Hematopoietic multipotent progenitor cell treated with erythropoietin and hydrocortisone succinate and interleukin-3 and kit ligand, for 15 days (in vitro differentiated cells): ENCODE data around the gene KNSTRN.

ENCODE experiments used
- DNase-seq: peaks from one replicate; pipeline ENCODE4 v3.0.0-alpha.2; 2015; ENCODE audit warnings: low spot score

The KNSTRN gene

DNA sequence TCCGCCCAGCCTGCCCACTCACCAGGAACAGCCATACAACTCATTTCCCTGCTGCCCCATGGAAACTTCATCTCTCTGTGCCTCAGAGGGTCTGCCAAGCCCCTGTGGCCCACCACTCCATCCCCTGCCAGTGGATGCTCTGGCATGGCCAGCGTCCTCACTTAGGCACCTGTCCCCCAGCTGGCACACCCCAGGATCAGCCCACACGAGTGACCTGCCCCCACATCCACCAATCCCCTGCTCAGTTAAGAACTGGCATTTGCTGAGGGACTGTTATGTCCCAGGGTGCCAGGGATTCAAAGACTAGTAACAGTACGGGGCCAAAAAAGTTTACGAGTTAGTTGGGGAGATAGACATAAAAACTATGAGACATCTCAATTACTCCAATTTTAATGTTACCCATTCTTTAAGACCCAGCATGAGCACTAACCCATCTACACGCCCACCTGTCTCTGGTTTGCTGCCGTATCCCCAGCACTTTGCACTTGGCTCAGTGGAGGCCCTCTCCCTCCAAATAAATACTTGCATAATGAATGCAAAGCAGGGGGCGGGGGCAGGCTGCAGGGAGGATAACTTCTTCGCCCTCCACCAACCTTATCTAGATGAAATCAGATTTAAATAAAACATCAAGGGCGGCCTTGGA, 46.7 kb downstream of the KNSTRN start:
- DNase-seq: no peak

DNA sequence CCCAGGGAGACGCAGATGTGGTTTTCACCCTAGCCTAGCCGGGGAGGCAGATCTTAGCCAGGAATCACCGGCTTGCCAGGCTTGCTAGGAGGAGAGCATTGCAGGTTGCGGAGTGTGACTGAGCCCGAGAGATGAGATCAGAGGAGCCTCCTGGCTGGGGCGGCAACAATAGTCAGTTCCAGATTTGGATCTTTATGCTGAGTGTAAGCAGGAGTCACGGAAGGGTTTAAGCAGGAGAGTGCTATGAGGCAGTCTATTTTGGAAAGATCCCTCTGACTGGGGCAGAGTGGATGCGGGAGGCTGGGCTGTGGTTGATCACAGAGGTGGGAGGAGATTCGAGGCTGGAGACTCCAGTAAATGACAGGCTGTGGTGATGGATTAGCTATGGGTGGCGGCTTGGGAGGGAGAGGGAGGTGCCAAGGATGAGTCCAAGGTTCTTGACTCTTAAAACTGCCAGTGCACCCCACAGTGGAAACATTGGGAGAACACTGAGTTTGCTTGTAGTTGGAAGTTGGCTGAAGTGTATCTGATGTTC, 47.8 kb downstream of the KNSTRN start:
- DNase-seq: no peak

DNA sequence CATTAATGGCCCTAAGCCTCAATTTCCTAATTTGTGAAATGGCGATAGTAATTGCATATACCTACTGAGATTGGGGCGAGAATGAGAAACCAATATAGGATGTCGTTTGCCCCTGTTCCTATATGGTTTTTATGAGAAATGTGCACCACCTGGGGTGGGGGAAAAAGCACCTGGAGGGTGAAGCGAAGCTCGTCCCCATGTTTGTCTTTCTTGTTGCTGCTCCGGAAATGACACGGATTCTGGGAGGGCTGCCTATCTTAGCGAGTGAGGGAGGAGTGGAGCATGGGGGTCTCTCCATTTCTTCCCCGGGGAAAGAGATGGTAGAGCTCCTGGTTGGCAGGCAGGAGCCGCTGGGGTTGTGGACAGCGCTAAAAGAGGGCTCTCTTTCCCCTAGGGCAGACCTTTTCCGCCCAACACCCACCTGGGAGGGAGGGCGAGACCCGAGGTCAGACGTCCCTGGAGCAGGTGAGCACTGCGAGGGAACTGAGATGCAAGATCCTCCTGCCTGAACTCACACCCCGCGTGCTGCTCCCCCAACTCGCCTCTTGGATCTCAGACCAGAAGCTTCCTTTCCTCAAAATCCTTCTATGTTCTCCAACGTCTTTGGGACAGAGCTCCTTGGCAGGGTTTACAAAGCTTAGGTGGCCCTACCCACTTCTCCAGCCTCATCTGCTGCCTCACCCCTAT, 52.6 kb downstream of the KNSTRN start:
- DNase-seq: no peak

DNA sequence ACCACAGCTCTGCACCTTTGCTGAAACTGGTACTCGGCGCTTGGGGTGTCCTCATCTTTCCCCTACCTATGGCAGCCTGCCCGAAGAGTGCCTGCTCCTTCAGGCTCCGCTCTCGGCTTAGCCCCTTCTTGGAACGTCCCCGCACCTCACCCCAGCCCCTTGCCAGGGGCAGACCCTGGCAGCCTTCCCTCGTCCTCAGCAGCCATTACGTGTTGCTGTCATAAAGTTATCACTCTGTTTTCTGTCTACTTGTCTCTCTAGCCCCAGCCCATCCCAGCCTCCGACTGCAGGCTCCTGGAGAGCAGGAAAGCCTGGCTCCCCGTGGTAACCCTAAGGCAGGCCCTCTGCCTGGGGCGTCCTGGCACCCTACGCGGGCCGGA, 53.2 kb downstream of the KNSTRN start:
- DNase-seq: no peak

DNA sequence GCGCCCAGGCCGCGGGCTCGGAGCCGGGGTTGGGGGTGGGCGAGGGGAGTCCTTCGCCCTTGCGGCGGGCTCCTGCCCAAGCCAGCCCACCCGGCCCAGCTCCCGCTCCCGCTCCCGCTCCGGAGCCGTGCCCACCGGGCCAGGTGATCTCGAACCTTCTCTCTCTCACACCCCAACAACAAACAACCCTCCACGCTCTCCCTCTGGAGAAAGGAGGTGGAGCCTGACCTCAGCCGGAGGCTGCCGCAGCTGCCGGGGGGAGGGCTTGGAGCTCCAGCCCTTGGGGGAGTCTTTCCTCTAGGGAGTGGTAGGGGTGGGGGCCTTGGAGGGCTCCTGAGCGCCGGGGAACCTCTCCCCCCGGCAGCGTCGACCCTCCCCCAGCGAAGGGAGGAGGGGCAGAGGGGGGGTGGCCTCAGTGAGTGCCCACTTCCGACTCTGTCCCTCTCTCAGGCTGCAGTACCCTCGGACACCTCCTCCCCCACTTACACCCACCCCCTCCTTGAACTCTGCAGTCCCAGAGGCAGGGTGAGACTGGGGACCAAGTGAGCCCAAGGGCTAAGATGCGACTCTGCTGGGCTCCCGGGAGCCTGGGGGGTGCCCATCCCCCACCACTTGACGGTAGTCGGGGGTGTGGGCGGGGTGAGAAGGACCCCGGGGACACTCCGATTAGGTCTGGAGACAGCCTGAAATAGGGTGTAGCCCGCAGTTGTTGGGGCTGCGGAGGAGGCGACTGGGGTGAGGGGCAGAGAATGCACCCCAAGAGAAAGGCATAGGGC, 53.8 kb downstream of the KNSTRN start:
- DNase-seq: no peak

DNA sequence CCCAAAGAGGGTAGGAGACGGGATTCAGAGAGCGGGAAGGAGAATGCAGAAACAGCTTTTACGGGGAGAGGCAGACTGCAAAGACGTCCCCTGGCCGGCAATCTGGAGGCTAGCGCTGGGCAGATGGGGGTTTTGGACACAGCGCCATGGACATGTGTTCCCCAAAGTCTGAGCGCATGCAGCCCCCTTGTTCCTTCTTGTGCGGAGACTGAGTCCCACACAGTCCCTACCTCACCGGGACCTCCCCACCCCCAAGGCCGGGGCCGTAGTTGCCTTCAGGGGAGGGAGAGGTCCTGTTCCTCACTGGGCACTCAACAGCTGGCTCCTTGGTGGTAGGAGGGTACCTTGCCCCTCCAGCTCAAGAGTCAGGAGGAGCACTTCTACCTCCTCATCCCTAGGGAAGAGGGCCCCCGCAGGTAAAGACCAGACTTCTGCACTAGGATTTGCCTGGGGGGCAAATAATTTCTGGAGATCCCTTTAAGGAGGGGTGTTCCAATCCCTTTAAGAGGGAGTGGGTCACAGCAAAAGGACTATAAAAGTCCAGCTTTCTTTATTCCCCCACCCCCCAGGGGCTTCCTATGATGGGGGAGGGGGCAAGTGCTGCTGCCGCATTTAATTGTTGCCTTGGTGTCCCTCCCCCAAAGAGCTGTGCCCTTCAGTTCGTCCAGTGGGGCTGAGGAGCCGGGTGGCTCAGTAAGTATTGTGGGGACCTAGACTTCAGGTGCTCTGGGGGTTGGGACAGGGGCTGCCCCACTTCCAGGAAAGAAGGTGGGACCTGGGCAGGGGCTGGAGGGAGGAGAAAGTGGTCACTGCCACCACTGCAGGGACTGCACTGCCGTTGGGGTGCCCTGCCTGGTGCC, 54.6 kb downstream of the KNSTRN start:
- DNase-seq: no peak

DNA sequence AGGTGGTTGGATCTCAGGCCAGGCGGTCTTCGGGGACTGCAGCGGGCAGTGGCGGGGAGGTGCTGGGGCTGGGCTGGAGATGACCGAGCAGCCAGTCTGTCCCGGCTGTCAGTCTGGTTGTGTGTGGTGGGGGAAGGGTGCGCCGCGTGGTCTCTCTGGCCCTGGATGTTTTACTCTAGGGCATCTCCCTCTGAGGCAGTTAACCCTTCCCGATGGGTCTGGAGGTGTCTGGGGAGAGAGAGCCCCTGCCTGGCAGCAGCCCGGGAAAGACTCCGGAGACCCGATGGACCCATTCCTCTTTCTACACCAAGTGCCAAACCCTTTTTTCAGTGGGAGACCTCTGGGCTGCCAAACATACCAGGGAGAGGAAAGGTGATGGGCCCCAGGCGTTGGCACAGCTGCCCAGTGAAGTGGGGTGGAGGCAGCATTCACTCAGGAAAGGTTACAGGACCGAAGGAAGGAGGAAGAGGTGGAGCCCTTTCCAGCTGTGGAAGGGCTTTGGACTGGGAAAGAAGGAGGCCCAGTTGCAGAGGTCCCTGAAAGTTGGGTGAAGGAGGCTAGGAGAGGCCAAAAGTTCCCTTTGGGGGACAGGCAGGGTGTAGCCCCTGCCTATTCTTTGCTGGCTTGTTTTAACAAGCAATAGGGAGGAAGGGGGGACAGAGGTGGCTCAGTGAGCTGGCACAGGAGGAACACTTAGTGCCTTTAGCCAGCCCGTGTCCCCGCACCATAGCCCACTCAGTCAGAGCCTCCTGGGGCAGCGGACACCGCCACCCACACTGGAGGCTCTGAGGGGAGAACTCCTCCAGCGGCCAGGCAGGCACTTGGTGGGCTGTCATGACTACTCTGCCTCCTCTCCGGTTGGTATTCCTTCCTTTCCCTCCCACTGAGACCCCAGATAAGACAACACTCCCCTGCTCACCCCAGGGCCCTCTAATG, 55.5 kb downstream of the KNSTRN start:
- DNase-seq: no peak

DNA sequence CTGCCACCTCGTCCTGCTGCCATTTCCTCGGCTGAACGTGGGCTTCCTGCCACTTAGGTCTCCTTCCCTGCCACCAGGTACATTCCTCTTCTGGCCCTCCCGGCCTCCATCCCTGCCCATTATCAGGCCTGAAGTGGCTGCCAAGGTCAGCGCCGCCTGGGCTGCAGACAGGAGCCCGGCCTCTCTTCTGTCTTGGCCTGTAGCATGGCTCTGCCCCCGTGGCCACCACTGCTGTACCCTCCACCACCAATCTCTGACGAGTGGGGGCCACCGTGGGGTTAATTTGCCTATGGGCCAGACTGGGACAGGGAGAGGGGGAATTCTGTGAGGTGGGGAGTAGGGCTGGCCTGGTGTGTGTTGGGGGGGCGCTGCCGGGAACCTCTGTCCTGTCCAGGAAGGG, 56.2 kb downstream of the KNSTRN start:
- no peak for DNase-seq

DNA sequence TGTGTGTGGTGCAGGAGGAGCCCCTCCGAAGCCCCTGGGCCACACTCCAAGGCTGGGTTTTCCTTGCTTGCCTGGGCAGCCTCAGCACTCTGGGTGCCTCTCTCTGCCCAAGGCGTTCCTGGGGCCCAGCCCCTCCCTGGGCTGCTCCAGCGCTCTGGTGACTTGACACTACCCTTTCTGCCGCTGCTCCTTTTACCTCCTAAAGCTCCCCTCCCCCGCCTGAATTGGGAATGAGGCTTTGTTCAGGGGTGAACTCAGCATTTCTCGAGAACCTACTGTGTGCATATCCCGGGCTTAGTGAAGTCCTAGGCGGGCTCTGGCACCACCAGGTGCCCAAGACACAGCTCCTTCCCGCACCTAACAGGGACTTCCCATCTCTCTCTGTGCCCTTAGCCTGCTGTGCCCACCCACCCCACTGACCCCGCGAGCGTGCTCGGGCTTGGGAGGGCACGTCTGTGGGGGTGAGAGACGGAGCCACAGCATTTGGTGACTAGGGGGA, 57.0 kb downstream of the KNSTRN start:
- DNase-seq: no peak

DNA sequence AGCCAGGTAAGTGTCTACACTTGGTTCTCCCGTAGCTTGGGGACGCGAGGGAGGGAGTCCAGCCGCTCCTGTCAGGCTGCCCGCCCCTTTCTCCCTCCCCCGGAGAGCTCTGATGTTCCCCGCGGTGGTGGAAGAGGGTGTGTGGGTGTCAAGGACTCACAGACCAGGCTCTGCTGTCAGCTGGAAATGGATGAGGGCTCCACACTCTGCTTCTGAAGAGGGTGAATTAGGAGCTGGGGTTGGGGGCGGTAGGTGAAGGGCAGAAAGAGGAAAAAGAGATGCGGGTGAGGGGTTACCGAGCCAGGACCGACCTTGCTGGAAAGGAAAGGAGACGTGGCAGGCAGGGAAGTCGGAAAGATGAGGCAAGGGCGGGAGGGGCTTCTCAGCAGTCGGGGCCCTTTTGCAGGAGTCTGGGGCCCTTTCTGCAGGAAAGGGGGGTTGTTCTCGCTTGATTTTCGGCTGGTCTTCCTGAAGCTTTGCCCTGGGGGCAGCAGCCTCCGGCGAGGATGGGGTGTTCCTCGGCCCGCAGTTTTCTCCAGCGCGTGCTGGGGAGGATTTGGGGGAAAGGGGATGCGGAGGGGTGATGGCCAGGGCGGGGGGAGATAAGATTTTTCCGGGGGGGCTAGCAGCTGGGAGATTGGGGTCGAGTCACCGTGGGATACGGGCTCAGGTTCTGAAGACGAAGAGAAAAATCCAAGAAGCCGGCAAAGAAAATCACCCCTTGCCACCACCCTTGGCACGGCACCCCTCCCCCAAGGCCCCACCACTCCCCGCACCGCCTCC, 57.6 kb downstream of the KNSTRN start:
- DNase-seq: no peak

DNA sequence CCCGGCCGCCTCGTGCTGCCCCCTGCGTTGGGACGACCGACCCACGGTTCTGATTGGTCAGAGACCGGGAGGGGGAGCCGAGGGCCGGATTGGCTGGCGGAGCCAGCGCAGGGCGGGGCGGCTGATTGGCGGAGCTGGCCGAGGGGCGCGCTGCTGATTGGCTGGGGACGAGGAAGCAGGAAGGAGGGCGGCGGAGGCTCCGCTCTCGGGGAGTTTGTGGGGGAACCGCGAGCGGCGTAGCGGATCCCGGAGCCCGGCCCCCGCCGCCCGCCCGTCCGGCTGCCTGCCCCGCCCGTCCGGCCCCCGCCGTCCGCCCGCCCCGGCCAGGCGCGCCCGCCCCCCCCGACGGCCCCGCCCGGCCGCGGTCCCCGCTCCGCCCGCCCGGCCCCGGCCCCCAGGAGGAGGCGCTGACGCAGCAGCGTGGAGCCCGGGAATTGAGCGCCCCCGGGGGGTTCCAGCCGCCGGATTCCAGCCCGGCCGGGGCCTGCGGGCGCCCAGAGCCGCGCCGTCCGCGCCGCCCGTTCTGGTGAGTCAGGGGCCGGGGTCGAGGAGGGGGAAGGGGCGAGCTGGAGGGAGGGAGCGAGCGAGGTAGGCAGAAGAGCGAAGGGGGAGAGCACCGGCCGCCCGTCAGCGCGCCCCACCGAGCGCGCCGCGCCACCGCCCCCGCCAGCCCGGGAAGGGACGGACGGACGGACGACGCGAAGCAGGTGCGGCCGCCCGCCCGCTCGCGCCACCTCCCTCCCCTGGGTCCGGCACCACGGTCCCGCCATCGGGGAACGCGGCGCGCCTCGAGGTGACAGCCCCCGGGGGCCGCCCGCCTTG, 58.4 kb downstream of the KNSTRN start, which contains the start of gene BAHD1:
BAHD1 (plus strand) TSS at position 211 of the 822 bp plus-strand sequence. CDS start 17,512 bp downstream, outside the sequence.
- DNase-seq: peak; percentile 90

DNA sequence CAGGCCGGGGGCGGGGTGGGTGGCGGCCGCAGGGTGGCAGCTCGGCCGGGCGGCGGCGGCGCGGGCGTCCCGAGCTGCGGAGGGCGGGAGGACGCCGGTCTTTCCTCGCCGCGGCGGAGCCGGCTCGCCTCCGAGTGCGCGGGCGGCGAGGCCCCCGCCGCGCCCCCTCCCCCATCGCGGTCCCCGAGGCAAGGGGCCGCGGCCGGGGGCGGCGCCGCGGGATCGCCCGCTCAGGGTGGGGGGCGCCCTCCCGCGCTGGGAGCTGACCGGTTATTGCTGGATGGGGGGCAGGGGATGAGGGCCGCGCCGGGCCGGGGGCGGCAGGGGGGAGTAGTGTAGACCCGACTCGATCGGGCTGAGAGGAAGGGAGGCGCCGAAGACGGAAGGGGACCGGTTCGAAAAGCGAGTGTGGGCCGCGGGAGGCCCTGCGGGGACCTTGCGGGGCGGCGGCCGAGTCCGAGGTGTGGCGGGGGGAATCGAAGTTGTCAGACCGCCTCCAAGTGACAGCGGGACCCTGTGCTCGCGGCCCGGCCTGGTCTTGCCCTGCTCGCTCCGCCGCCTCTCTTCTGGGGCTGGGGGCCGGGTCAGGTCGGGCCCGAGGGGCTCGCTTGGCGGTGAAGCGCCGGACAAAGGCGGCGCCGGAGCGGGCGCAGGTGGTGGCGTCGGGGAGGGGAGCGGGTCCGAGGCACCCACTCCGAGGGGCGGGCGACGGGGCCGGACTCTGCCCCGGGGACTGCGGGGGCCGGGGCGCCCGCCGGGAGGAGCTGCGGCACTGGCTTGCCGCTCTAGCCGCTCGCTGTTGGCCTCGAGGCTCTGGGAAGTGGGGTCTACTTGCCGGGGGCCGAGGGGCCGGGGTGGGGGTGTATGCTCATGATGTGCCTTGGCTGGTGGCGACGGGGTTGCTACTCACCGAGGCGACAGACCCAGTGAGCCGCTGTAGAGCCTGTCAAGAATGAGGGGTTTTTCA, 59.3 kb downstream of the KNSTRN start:
- no peak for DNase-seq

DNA sequence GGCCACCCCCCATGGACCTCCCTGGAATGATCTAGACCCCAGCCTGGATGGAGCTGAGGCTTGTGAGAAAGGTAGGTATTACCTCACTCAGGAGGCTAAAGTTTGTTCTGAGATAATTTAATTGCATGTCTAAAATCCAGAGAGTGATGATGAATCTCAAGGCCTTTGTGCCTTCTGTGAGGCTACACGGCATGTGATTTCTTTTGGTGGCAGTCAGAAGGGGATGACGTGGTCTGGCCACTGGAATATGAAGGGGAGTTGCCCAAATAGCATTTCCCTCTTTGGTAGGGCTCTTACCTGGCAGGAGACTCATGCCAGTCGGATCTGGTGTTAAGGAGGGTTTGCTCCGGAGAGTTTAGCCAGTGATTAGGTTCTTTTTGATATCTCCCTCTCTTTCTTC, 60.7 kb downstream of the KNSTRN start:
- DNase-seq: no peak

DNA sequence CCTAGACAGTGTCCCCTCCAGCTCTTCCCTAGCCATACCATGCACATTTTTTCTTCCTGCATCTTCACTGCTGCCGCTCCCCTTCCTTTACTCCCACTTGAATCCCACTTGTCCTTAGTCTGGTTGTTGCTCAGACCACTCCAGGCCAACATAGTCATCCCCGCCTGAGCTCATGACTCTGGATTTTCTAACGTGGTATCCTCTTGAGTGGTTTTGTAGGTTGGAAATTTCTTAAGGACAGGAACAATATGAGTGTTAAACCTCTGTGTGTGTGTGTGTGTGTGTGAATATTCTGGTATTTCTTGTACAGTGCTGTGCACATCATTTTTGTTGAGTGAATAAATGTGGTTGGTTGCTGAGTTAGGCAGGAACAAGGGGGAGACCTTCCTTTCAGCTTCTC, 61.3 kb downstream of the KNSTRN start:
- DNase-seq: no peak
